Measurements from ENCODE around the gene MTSS2. TPM values are rescaled to one million over a fixed set of nuclear protein-coding genes. Genes with fewer than 3 reads are reported as not detected.

MTSS2 gene
- total RNA-seq, 2 experiments from 2014 or later, result 4.6 to 4.8 TPM

- DNase-seq, result no peak
- Mint-ChIP-seq H3K4me3 (no peak overlapping the region), H3K4me1 (peaks cover 7% of the 10 kb centered on the region), H3K27me3 (no peaks in the 10 kb centered on the region), H3K9me3 (no peaks in the 10 kb centered on the region), H3K27ac (peak overlapping the region; percentile 83), H3K36me3 (peaks cover 3% of the 10 kb centered on the region)
- POLR2A ChIA-PET, result no interaction called here
- no peak for ATAC-seq (ENCODE audit: low read depth)
These were observed 15.7 kb upstream of the MTSS2 start for GRCh38 chr16:70701596-70701995.

- Mint-ChIP-seq H3K9me3 (no peaks in the 10 kb centered on the region), H3K4me1 (peaks cover 13% of the 10 kb centered on the region), H3K27ac (peak overlapping the region; percentile 54), H3K4me3 (no peak overlapping the region), H3K36me3 (peaks cover 3% of the 10 kb centered on the region), H3K27me3 (no peaks in the 10 kb centered on the region)
- ATAC-seq (ENCODE audit: low read depth) (no peak), DNase-seq (no peak)
- POLR2A ChIA-PET, result no interaction called here
These were observed 15.2 kb upstream of the MTSS2 start for GRCh38 chr16:70701036-70701435.

- DNase-seq (no peak), ATAC-seq (ENCODE audit: low read depth) (no peak)
- Mint-ChIP-seq H3K36me3 (peaks cover 3% of the 10 kb centered on the region), H3K4me3 (no peak overlapping the region), H3K27me3 (no peaks in the 10 kb centered on the region), H3K27ac (no peak overlapping the region), H3K4me1 (peaks cover 19% of the 10 kb centered on the region), H3K9me3 (no peaks in the 10 kb centered on the region)
- POLR2A ChIA-PET, result no interaction called here
These were observed 14.5 kb upstream of the MTSS2 start for GRCh38 chr16:70700101-70701020.

GRCh38 chr16:70699696-70700095 is 13.8 kb upstream of the MTSS2 start:
- H3K27ac Mint-ChIP-seq, result no peak overlapping the region
- POLR2A ChIA-PET, result no interaction called here

GRCh38 chr16:70698901-70699300 is 13.0 kb upstream of the MTSS2 start:
- Mint-ChIP-seq H3K27ac (no peak overlapping the region), H3K4me1 (peaks cover 21% of the 10 kb centered on the region), H3K9me3 (no peaks in the 10 kb centered on the region), H3K4me3 (no peak overlapping the region), H3K36me3 (peaks cover 3% of the 10 kb centered on the region), H3K27me3 (no peaks in the 10 kb centered on the region)
- POLR2A ChIA-PET, result no interaction called here
- DNase-seq, result no peak
- ATAC-seq (ENCODE audit: low read depth), result no peak

More at GRCh38 chr16:70699696-70700095, 13.8 kb upstream of the MTSS2 start:
- peaks cover 3% of the 10 kb centered on the region for H3K36me3 Mint-ChIP-seq
- no peaks in the 10 kb centered on the region for H3K9me3 Mint-ChIP-seq
- H3K4me3 Mint-ChIP-seq, result no peak overlapping the region
- no peaks in the 10 kb centered on the region for H3K27me3 Mint-ChIP-seq
- DNase-seq, result no peak
- no peak for ATAC-seq (ENCODE audit: low read depth)
- H3K4me1 Mint-ChIP-seq, result peaks cover 21% of the 10 kb centered on the region

GRCh38 chr16:70697594-70698170 is 11.8 kb upstream of the MTSS2 start:
- no peaks in the 10 kb centered on the region for H3K9me3 Mint-ChIP-seq
- no peak for DNase-seq
- H3K4me3 Mint-ChIP-seq, result peak overlapping the region; percentile 66
- POLR2A ChIA-PET, result interaction anchor here (3.1 kb wide), 1 partner anchor 40 kb away, joined by 37 read pairs; no protein-coding TSS in a partner anchor
- H3K36me3 Mint-ChIP-seq, result peaks cover 3% of the 10 kb centered on the region
- H3K27ac Mint-ChIP-seq, result peak overlapping the region; percentile 93
- H3K27me3 Mint-ChIP-seq, result no peaks in the 10 kb centered on the region
- peaks cover 21% of the 10 kb centered on the region for H3K4me1 Mint-ChIP-seq
- no peak for ATAC-seq (ENCODE audit: low read depth)

GRCh38 chr16:70696952-70697593 is 11.2 kb upstream of the MTSS2 start:
- Mint-ChIP-seq H3K27ac (peak overlapping the region; percentile 93), H3K36me3 (peaks cover 3% of the 10 kb centered on the region), H3K9me3 (no peaks in the 10 kb centered on the region), H3K27me3 (no peaks in the 10 kb centered on the region), H3K4me1 (peaks cover 21% of the 10 kb centered on the region), H3K4me3 (peak overlapping the region; percentile 66)
- DNase-seq (peak; percentile 67), ATAC-seq (ENCODE audit: low read depth) (peak; percentile 79)
- POLR2A ChIA-PET, result interaction anchor here (1.1 to 3.1 kb wide), 5 partner anchors 10 to 174 kb away, joined by 3 to 37 read pairs (median 4); partner anchors contain the start of gene COG4

- no peak for ATAC-seq (ENCODE audit: low read depth)
- POLR2A ChIA-PET, result interaction anchor here (0.7 to 3.1 kb wide), 7 partner anchors 9 to 173 kb away, joined by 3 to 37 read pairs (median 4); partner anchors contain the start of gene COG4
- Mint-ChIP-seq H3K9me3 (no peaks in the 10 kb centered on the region), H3K27me3 (no peaks in the 10 kb centered on the region), H3K36me3 (peaks cover 3% of the 10 kb centered on the region), H3K27ac (peak overlapping the region; percentile 93), H3K4me1 (peaks cover 21% of the 10 kb centered on the region), H3K4me3 (peak overlapping the region; percentile 66)
- DNase-seq, result no peak
These were observed 10.5 kb upstream of the MTSS2 start for GRCh38 chr16:70696355-70696754.

- POLR2A ChIA-PET, result interaction anchor here (0.6 to 3.1 kb wide), 9 partner anchors 8 to 173 kb away, joined by 3 to 37 read pairs (median 3); partner anchors contain the start of gene COG4
- Mint-ChIP-seq H3K4me3 (peak overlapping the region; percentile 67), H3K36me3 (peaks cover 3% of the 10 kb centered on the region), H3K9me3 (no peaks in the 10 kb centered on the region), H3K27ac (peak overlapping the region; percentile 93), H3K4me1 (peaks cover 21% of the 10 kb centered on the region), H3K27me3 (no peaks in the 10 kb centered on the region)
- ATAC-seq (ENCODE audit: low read depth), result peak; percentile 58
- DNase-seq, result peak; percentile 70
These were observed 9.6 kb upstream of the MTSS2 start for GRCh38 chr16:70695331-70696070.

GRCh38 chr16:70694868-70695218 is 9.0 kb upstream of the MTSS2 start:
- Mint-ChIP-seq H3K9me3 (no peaks in the 10 kb centered on the region), H3K4me1 (peaks cover 21% of the 10 kb centered on the region), H3K27me3 (no peaks in the 10 kb centered on the region), H3K36me3 (peaks cover 3% of the 10 kb centered on the region), H3K27ac (peak overlapping the region; percentile 93), H3K4me3 (no peak overlapping the region)
- DNase-seq (no peak), ATAC-seq (ENCODE audit: low read depth) (no peak)
- POLR2A ChIA-PET, result interaction anchor here (0.6 to 3.1 kb wide), 4 partner anchors 11 to 73 kb away, joined by 3 to 37 read pairs (median 4); no protein-coding TSS in a partner anchor

- H3K4me3 Mint-ChIP-seq, result no peak overlapping the region
- no peak overlapping the region for H3K27ac Mint-ChIP-seq
- H3K9me3 Mint-ChIP-seq, result no peaks in the 10 kb centered on the region
- peaks cover 21% of the 10 kb centered on the region for H3K4me1 Mint-ChIP-seq
- ATAC-seq (ENCODE audit: low read depth) (no peak), DNase-seq (no peak)
- H3K27me3 Mint-ChIP-seq, result no peaks in the 10 kb centered on the region
- POLR2A ChIA-PET, result interaction anchor here (1.7 kb wide), 1 partner anchor 73 kb away, joined by 4 read pairs; no protein-coding TSS in a partner anchor
- peaks cover 3% of the 10 kb centered on the region for H3K36me3 Mint-ChIP-seq
These were observed 8.4 kb upstream of the MTSS2 start for GRCh38 chr16:70694088-70694867.

Measured in activated naive CD8-positive, alpha-beta T cell treated with anti-CD3 and anti-CD28 coated beads, Interleukin-2, amount 10 ng/mL, durations not matched to agents 7 days and 5 days (primary cell).